Activated CD4-positive, alpha-beta T cell treated with anti-CD3 and anti-CD28 coated beads for 24 hours (primary cell): Measurements from ENCODE around the gene TBC1D16.
"Not testable (repeated sequence)": the region's sequence is repeated elsewhere in the genome, so short reads cannot be mapped to it uniquely, and the experiment has no call there.

Source experiments
- DNase-seq, 2 donors: peaks; one replicate each; pipeline ENCODE4 v3.0.0-alpha.2; 2020; ENCODE audit warnings: low read depth in 2 of 2

The TBC1D16 gene

GRCh38 chr17:80003969-80004368 lies 31.7 kb downstream of the TBC1D16 start:
- no peak for DNase-seq

DNA sequence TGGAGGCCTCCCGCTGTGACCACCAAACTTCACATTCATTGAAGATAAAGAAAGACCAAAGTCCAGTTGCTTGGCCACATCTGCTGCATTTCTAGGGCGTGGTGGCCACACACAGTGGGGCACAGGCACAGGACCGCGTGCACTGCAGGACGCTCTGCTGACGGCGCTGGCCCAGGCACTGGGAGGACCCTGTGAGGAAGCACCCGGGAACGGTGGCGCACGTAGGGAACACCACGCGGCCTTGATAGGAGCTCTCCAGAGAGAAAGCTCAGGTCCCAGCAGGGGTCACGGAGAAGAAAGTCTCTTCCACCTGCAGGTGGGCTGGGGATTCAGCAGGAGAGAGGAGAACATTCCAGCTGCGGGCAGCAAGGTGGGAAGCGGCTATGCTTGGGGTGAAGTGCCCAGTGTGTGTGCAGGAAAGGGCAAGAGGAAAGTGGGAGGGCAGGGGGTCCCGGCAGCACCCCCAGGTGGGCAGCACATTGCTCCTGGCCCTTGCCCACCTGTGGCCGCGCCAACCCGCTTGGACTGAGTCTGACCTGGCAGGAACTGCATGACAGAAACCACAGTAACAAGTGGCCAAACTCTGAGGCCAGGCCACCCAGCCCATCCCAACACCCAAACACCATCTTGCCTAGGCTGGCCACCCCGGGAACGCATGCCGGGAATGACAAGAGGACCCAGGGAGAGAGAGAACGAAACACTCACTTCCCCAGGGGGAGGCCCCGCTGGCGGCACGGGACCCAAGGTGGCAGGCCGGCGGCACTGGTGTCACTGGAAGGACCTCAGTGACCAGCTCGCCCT lies 32.8 kb downstream of the TBC1D16 start:
- no peak for DNase-seq

GRCh38 chr17:80002070-80002641 lies 33.5 kb downstream of the TBC1D16 start:
- no peak for DNase-seq

DNA sequence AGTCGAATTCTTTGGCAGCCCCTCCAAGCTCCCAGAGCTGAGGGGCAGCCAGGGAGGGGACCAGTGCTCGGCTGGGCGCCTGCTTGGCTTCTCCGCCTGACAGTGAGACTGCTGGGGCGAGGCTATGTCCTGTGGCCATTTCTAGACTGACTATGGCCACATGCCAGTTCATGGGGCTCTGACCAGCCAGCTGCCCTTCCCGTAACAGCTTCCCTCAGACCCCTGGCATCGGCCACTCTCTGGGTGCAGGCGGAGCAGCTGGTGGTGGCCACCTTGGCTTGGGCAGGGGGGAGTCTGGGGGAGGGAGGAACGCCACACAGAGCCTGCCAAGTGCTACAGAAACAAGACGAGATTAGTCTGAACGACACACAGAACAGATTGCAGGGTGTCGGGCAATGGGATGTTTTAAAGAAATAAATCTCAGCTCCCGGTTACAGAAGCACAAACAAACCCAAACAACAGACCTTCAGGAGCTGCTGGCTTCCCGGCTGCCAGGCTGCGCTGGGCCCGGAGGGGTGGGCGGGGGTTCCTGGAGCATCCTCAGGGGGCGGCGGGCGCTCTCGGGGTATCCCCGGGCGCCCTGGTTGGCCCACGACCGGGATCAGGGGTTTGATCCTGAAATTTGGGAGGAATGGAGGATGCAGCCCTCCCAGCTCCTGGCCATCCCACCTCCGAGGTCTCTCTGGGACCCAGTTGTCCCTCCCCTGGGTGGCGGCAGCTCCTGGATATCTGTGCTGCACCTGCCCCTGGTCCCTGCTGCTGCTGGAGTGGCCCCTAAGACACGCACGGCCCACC lies 34.5 kb downstream of the TBC1D16 start:
- no peak for DNase-seq

DNA sequence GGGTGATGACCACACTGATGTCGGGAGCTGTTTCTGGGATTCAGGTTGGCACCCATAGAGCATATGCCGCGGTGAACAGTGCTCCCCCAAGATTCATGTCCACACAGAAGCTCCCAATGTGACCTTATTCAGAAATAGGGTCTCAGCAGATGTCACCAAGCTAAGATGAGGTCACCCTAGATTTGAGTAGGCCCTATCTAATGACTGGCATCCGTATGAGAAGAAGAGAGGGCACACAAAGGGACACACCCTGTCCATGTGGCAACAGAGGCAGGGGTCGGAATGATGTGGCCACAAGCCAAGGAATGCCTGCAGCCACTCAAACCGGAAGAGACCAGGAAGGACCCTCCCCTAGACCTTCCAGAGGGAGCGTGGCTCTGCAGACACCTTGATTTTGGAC lies 35.5 kb downstream of the TBC1D16 start:
- DNase-seq, result no peak

DNA sequence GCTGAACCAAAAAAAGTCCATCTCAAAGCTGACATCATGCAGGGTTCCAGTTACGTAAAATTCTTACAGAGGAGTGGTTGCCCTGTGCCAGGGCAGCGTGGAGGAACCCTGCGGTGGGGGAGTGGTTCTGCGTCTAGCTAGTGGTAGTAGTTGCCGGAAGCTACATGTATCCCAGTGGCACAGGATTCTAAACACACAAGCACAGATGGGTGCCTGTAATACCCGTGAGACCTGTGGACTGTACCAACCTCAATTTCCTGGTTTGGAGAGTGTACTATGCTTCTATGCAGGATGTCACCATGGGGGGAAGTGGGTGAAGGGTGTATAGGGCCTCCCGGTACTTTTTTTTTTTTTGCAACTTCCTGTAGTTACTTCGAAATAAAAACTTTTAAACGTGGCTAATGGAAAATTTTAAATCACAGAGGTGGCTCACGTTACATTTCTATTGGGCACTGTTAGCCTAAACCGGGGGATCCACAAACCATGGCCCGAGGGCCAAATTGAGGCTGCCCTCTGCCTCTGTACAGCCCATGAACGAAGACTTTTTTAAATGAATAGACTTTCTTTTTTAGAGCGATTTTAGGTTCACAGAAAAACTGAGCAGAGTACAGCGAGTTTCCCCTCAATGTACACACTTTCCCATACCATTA lies 38.5 kb downstream of the TBC1D16 start:
- DNase-seq, result peak; percentile 42 to 43

DNA sequence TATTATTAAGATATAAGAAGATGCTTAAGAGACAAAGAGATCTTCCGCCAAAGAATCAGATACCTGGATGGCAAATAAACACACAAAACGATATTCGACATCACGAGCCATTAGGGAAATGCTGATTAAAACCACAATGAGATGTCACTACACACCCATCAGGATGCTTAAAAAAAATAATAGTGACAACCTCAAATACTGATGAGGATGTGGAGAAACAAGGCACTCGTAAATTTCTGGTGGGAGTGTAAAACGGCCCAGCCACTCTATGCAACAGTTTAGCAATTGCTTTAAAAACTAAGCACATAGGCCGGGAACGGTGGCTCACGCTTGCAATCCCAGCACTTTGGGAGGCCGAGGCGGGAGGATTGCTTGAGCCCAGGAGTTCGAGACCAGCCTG lies 39.4 kb downstream of the TBC1D16 start:
- DNase-seq, result no peak

GRCh38 chr17:79995696-79996095 lies 40.0 kb downstream of the TBC1D16 start:
- no peak for DNase-seq

- DNase-seq, result no peak
Observed at GRCh38 chr17:79994602-79995001, 41.1 kb downstream of the TBC1D16 start.

GRCh38 chr17:79994228-79994569 lies 41.5 kb downstream of the TBC1D16 start:
- not testable (repeated sequence) for DNase-seq

GRCh38 chr17:79993390-79994227 lies 42.1 kb downstream of the TBC1D16 start:
- DNase-seq, result peak in 1 of 2 donors; percentile 42

DNA sequence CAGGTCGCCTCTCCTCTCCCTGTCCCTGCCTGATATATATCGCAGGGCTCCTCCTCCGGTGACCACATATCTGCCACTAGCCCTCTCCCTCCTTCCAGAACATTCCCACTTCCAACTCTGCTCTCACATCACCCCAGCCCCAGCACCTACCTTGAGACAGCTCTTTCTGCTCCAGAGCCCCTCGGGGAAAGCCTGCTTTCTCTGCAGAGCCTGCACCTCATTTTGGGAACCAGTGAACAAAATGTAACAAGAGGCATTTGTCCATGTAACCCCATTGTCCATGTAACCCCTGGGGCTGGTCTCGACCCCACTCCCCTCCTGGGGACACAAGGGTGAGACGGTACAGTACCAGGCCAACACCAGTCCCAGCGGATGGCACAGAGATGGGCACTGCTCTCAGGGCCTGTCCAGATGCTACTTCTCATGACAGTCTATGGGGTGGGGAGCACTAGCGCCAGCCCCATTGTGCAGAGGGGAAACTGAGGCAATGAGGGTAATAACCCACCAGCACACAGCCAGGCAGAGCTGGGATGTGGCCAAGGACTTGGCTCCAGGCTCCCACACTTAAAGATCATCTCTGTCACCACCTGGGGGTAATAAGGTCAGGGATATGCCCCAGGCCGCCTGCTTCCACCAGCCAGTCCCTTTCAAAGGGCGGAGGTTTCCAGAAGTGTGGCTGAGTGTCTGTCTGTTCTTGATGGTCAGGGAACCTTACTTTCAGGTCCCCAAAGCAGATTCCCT lies 42.9 kb downstream of the TBC1D16 start:
- DNase-seq, result no peak

- DNase-seq, result no peak
Observed at GRCh38 chr17:79991924-79992648, 43.6 kb downstream of the TBC1D16 start.

DNA sequence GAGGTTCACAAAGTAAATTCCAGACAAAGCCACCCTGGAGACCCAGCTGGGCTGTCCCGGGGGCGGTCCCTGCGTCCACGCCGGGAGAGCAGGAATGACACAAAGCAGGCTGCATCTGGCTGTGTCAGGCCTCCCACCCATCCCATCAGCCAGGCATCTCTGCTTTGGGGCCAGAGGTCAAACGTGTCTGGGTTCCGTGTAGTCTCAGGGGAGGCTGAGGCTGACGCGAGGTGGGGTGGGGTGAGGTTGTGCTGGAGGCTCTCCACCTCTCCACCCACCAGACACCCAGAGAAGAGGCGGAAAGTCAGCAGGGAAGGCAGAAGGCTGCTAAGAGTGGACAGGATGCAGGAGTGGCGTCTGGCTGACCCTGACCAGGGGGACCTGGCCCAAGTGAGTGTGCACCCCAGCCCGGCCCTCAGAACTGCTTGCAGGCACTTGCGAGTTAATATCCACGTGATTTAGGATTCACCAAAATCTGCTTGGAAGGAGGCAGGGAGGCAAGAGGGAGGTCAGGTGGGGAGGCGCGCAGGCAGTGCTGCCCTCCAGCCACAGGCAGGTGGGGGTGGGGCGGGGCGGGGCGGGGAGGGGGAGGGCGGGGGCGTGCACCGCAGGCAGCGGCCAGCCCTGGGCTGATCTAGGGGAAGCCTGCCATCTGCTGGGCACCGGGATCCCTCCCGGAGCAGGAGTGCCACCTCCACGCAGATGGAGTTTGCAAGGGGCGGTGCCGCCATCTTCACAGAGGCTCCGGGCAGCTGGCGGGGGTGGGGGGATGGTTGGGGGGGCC lies 44.3 kb downstream of the TBC1D16 start:
- peak; percentile 74 to 79 for DNase-seq

DNA sequence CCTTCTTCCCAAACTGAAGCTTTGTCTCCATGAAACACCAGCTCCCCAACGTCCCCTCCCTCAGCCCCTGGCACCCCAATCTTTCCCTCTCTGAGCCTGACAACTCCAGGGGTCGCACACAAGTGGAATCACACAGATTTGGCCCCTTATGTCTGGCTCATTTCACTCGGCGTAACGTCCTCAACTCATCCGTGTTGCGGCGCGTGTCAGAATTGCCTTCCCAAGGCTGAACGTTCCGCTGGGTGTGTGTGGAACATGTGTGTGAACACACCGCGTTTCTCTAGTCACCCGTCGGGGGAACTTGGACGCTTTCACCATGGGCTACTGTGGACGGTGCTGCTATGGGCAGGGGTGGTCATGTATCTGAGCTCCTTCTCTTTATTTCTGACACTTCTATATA lies 45.0 kb downstream of the TBC1D16 start:
- DNase-seq, result no peak

DNA sequence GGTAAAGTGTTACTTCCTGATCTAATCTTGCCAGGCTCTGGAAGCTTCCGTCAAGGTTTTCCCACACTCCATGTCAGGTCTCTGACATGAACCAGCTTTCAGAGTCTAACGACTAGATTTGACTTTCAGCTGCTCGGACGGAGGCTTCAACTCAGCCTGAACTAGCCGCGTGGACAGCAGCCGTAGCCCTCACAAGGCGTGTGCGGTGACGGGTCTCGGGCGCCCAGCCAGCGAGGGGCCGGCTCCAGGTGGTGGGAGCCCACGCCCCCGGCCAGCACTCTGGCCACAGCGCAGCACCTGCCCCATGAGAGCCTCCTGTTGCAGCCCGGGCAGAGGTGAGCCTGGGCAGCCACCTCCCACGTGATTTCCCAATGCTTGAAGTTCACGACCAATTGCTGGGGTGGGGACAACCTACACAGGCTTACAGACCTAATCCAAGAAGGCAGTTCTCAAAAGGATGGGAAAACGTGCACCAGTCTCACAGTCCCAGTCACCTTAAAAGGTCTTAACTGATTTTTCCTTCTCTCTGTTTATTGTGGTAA lies 45.5 kb downstream of the TBC1D16 start:
- no peak for DNase-seq

GRCh38 chr17:79989106-79989835 lies 46.4 kb downstream of the TBC1D16 start:
- no peak for DNase-seq
